Breast epithelium (tissue), 3 donors: Measurements from ENCODE around the gene METTL9.

Source experiments
- POLR2A ChIP-seq: fragments of 450-650 bp; IDR thresholded peaks from one replicate; pipeline ENCODE4 v1.6.1; 2016; ENCODE audit warnings: antibody characterized with exemption, mild to moderate bottlenecking, moderate library complexity
- POLR2AphosphoS5 ChIP-seq, 3 donors: sonication (generic); formaldehyde crosslinking; IDR thresholded peaks; one replicate each; pipeline ENCODE4 v1.6.1; 2017; ENCODE audit warnings: antibody characterized with exemption in 3 of 3
- TF ChIP-seq, protein P1 (sequence below), 3 donors: fragments of 450-650 bp; IDR thresholded peaks; one replicate each; pipeline ENCODE4 v1.5.1; 2016 to 2017; ENCODE audit warnings: antibody characterized with exemption in 3 of 3, mild to moderate bottlenecking in 3 of 3, moderate library complexity in 3 of 3

DNA sequence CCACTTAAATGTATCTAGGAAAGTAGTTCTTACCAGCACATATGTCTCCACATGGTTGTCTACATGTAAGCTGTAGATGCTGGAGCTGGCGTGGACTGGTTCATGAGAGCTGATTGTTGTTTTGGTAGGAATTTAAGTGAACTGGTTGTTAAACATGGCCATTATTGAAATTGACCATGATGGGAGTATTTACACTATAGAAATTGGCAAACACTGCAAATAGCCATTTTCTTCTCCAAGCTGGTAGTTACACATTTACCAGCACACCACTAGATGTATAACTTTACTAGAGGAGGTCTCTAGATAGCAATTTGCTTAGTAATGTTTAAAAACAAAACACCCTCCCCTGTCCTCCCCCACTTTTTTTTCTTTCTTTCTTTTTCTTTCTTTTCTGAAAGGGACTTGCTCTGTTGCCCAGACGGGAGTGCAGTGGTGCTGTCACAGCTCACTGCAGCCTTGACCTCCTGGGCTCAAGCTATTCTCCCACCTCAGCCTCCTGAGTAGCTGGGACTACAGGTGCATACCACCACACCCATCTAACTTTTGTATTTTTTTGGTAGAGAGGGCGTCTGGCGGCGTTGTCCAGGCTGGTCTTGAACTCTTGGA is 28.8 kb downstream of the METTL9 start:
- TF ChIP-seq POLR2A (no peak), POLR2AphosphoS5 (IDR thresholded peaks at IDR 0.05) (no peak)
- TF ChIP-seq, protein P1, sequence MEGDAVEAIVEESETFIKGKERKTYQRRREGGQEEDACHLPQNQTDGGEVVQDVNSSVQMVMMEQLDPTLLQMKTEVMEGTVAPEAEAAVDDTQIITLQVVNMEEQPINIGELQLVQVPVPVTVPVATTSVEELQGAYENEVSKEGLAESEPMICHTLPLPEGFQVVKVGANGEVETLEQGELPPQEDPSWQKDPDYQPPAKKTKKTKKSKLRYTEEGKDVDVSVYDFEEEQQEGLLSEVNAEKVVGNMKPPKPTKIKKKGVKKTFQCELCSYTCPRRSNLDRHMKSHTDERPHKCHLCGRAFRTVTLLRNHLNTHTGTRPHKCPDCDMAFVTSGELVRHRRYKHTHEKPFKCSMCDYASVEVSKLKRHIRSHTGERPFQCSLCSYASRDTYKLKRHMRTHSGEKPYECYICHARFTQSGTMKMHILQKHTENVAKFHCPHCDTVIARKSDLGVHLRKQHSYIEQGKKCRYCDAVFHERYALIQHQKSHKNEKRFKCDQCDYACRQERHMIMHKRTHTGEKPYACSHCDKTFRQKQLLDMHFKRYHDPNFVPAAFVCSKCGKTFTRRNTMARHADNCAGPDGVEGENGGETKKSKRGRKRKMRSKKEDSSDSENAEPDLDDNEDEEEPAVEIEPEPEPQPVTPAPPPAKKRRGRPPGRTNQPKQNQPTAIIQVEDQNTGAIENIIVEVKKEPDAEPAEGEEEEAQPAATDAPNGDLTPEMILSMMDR (IDR thresholded peaks at IDR 0.05): no peak
